Stimulated activated CD8-positive, alpha-beta memory T cell treated with anti-CD3 and anti-CD28 coated beads, Interleukin-7, amount 100 ng/mL, for 4 hours (primary cell): ENCODE measurements around the gene PPME1.
"Not testable (repeated sequence)": the region's sequence is repeated elsewhere in the genome, so short reads cannot be mapped to it uniquely, and the experiment has no call there.

ENCODE experiments used
- DNase-seq, 2 donors: peaks; one replicate each; pipeline ENCODE4 v3.0.0-alpha.2; 2020; ENCODE audit warnings: low read depth in 2 of 2

PPME1 gene

GRCh38 chr11:74170694-74171629, at the start of gene PPME1, which contains the start of gene C2CD3:
PPME1 (plus strand) TSS chr11:74171289; CDS start chr11:74171422, 133 bp downstream.
C2CD3 (minus strand) TSS chr11:74171002; CDS start chr11:74170792, 210 bp downstream.
- peak; percentile 96 to 97 for DNase-seq

- no peak for DNase-seq
These were observed 49.3 kb upstream of the PPME1 start for GRCh38 chr11:74121804-74122203.

- DNase-seq: no peak
These were observed 48.1 kb upstream of the PPME1 start for GRCh38 chr11:74123008-74123448.

GRCh38 chr11:74129121-74129520, 42.0 kb upstream of the PPME1 start:
- DNase-seq: not testable (repeated sequence)

- DNase-seq: no peak
These were observed 38.3 kb upstream of the PPME1 start for GRCh38 chr11:74132833-74133232.

GRCh38 chr11:74133436-74133835, 37.7 kb upstream of the PPME1 start:
- DNase-seq: no peak

- DNase-seq: no peak
These were observed 36.4 kb upstream of the PPME1 start for GRCh38 chr11:74134661-74135060.

GRCh38 chr11:74135127-74135840, 35.8 kb upstream of the PPME1 start:
- DNase-seq: no peak

GRCh38 chr11:74138021-74138420, 33.1 kb upstream of the PPME1 start:
- DNase-seq: no peak

- no peak for DNase-seq
These were observed 32.5 kb upstream of the PPME1 start for GRCh38 chr11:74138572-74138971.

GRCh38 chr11:74139151-74139918, 31.8 kb upstream of the PPME1 start:
- no peak for DNase-seq

GRCh38 chr11:74139919-74140431, 31.1 kb upstream of the PPME1 start:
- DNase-seq: not testable (repeated sequence)

GRCh38 chr11:74141241-74141695, 29.8 kb upstream of the PPME1 start:
- DNase-seq: no peak

- DNase-seq: no peak
These were observed 29.2 kb upstream of the PPME1 start for GRCh38 chr11:74141908-74142307.

GRCh38 chr11:74142624-74143023, 28.5 kb upstream of the PPME1 start:
- no peak for DNase-seq

- no peak for DNase-seq
These were observed 26.5 kb upstream of the PPME1 start for GRCh38 chr11:74144592-74144991.

GRCh38 chr11:74147199-74147929, 23.7 kb upstream of the PPME1 start:
- no peak for DNase-seq

GRCh38 chr11:74153224-74153623, 17.9 kb upstream of the PPME1 start:
- no peak for DNase-seq

- DNase-seq: no peak
These were observed 16.3 kb upstream of the PPME1 start for GRCh38 chr11:74154620-74155281.

- no peak for DNase-seq
These were observed 13.9 kb upstream of the PPME1 start for GRCh38 chr11:74157169-74157568.
